Common myeloid progenitor, CD34-positive (primary cell): ENCODE results near the gene PLEKHG4B.
"Not testable (repeated sequence)": the region's sequence is repeated elsewhere in the genome, so short reads cannot be mapped to it uniquely, and the experiment has no call there.

Experiments
- CTCF ChIA-PET: fragments of 350-600 bp; sonication (Branson Sonifier 250); formaldehyde crosslinking; loops from one replicate; lab custom pipeline; 2021; ENCODE audit warnings: antibody characterized with exemption; lab: Charles Lee
- POLR2A ChIA-PET: fragments of 350-600 bp; sonication (Branson Sonifier 250); formaldehyde crosslinking; loops from one replicate; lab custom pipeline; 2021; ENCODE audit warnings: antibody characterized with exemption; lab: Charles Lee
- DNase-seq, 3 donors: peaks; one replicate each; pipeline versions ENCODE4 v3.0.0 to v3.0.0-alpha.2; 2013
- H3K27ac ChIP-seq, 2 experiments: 1 replicate in 1 of 2; 2 replicates in 1 of 2; pipeline ENCODE4 v1.7.0; 2013; ENCODE audit warnings: inconsistent platforms in 2 of 2, low read length in 2 of 2, mild to moderate bottlenecking in 2 of 2, low read depth in 1 of 2, moderate library complexity in 1 of 2; ENCODE audit not compliant: severe bottlenecking in 2 of 2, insufficient read depth in 1 of 2, poor library complexity in 1 of 2
- H3K27me3 ChIP-seq, 5 experiments: replicated peaks in 2 of 5; 1 replicate in 3 of 5; 2 replicates in 2 of 5; pipeline versions ENCODE4 v1.6.1 to v1.7.0; 2013; ENCODE audit warnings: low read length in 4 of 5, mild to moderate bottlenecking in 2 of 5, moderate library complexity in 2 of 5, inconsistent platforms in 1 of 5; ENCODE audit not compliant: insufficient read depth in 5 of 5, control insufficient read depth in 4 of 5
- H3K36me3 ChIP-seq, 4 experiments: 1 replicate in 2 of 4; 2 replicates in 2 of 4; pipeline versions ENCODE4 v1.6.1 to v1.7.0; 2013; ENCODE audit warnings: low read length in 3 of 4, control low read depth in 1 of 4, mild to moderate bottlenecking in 1 of 4; ENCODE audit not compliant: control insufficient read depth in 4 of 4, insufficient read depth in 4 of 4
- H3K4me1 ChIP-seq, 4 experiments: 1 replicate in 3 of 4; 2 replicates in 1 of 4; pipeline versions ENCODE4 v1.6.1 to v1.7.1; 2013; ENCODE audit warnings: low read length in 3 of 4, mild to moderate bottlenecking in 3 of 4, control low read depth in 1 of 4, inconsistent platforms in 1 of 4, moderate library complexity in 1 of 4; ENCODE audit not compliant: control insufficient read depth in 4 of 4, insufficient read depth in 4 of 4; ENCODE audit errors: control extremely low read depth in 1 of 4
- H3K4me3 ChIP-seq, 7 experiments: 1 replicate in 4 of 7; 2 replicates in 3 of 7; pipeline versions ENCODE4 v1.5.1 to v1.7.0; 2013; ENCODE audit warnings: mild to moderate bottlenecking in 7 of 7, low read length in 6 of 7, moderate library complexity in 6 of 7, inconsistent platforms in 2 of 7, low read depth in 2 of 7, control low read depth in 1 of 7; ENCODE audit not compliant: insufficient read depth in 4 of 7, control insufficient read depth in 1 of 7; ENCODE audit errors: extremely low read depth in 1 of 7
- H3K9me3 ChIP-seq, 5 experiments: 1 replicate in 4 of 5; 2 replicates in 1 of 5; pipeline versions ENCODE4 v1.6.1 to v1.7.1; 2013; ENCODE audit warnings: low read length in 4 of 5, mild to moderate bottlenecking in 2 of 5, inconsistent platforms in 1 of 5, low read depth in 1 of 5, moderate library complexity in 1 of 5; ENCODE audit not compliant: control insufficient read depth in 4 of 5, insufficient read depth in 2 of 5; ENCODE audit errors: control extremely low read depth in 1 of 5
- WGBS: methylation state at CpG from one replicate; pipeline ENCODE4 v1.1.5; 2013; ENCODE audit not compliant: insufficient coverage; 5-methylcytosine and 5-hydroxymethylcytosine counted together

The PLEKHG4B gene

DNA sequence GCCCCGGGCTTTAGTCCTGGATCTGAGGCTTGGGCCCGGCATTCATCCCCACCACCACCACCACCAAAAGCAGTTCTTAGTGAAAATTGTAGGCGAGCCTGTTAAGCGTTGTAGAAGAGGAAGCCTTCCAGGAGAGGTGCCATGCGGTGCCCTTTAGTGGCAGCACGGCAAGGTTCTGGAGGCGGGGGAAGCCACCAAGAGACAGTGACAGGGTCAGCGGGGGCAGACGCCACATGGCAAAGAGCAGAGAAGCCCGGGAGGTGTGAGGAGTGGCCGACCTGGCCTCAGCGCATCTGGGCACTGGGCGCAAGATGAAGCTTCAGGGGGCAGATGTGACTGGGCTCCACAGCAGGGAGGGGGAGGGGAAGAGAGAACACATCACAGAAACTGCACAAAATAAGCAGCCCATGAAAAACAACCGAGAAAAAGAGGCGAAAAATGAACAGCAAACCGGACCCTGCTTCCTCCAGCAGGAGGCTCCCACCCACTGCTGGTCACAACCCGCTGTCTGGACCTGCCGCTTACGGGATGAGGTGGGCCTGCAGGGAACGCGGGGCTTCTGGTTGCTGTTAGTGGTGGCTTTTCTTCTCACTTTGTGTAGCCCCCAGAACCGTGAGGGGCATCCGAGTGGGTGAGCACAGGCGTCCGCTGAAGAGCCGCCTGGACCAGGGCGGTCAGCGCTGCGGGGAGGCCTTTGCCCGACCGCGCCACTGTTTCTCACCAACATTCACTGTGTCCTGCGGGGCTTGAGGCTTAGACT lies 103.6 kb downstream of the PLEKHG4B start:
- WGBS = 89% methylated on average over 31 of the region's 33 CpGs
- DNase-seq = no peak
- ChIA-PET POLR2A (no interaction called here), CTCF (interaction anchor here (1.7 kb wide), 1 partner anchor 22 kb away, joined by 5 read pairs; the partner anchor contains the start of genes CCDC127 and SDHA)
- no peak overlapping the region for H3K27ac ChIP-seq
- H3K9me3 ChIP-seq = no peaks in the 10 kb centered on the region
- peaks cover 0 to 15% (median 11%) of the 10 kb centered on the region in 4 experiments for H3K4me1 ChIP-seq
- peaks cover 0 to 2% (median 0%) of the 10 kb centered on the region in 5 experiments for H3K27me3 ChIP-seq
- H3K36me3 ChIP-seq = peaks cover 0 to 3% (median 1%) of the 10 kb centered on the region in 4 experiments
- H3K4me3 ChIP-seq = no peak overlapping the region

DNA sequence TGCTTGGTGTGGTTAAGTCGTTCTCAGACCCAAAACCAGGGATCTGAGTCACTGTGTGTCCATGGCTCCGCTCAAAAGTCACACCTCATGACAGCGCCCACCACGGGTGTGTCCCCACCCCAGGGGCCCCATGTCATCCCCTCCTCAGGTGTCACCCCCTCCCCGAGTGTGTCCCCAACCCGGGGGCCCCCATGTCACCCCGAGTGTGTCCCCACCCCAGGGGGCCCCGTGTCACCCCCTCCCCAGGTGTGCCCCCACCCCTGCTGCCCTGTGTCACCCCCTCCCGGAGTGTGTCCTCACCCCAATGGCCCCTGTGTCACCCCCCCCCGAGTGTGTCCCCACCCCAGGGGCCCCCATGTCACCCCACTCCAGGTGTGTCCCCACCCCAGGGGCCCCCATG lies 104.4 kb downstream of the PLEKHG4B start:
- no peaks in the 10 kb centered on the region for H3K9me3 ChIP-seq
- WGBS = 94% methylated on average over 4 of the region's 10 CpGs
- peaks cover 0 to 1% (median 0%) of the 10 kb centered on the region in 5 experiments for H3K27me3 ChIP-seq
- peaks cover 0 to 3% (median 1%) of the 10 kb centered on the region in 4 experiments for H3K36me3 ChIP-seq
- peaks cover 0 to 8% (median 5%) of the 10 kb centered on the region in 4 experiments for H3K4me1 ChIP-seq
- ChIA-PET CTCF (no interaction called here), POLR2A (no interaction called here)
- no peak overlapping the region for H3K4me3 ChIP-seq
- no peak for DNase-seq
- H3K27ac ChIP-seq = no peak overlapping the region

DNA sequence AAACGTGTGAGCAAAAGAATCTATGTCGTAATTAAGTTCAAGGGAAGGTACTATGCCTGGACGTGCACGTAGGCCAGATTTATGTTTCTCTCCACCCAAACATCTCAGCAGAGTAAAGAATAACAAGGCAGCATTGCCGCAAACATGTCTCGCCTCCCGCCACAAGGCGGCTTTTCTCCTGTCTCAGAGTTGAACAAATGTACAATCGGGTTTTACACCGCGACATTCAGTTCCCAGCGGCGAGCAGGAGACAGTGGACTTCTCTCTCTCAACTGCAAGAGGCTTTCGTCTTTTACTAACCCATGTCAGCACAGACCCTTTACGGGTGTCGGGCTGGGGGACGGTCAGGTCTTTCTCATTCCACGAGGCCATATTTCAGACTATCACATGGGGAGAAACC lies 105.1 kb downstream of the PLEKHG4B start:
- H3K36me3 ChIP-seq, H3K27me3 ChIP-seq, H3K9me3 ChIP-seq, H3K4me3 ChIP-seq, H3K4me1 ChIP-seq, POLR2A ChIA-PET, H3K27ac ChIP-seq, DNase-seq: not testable (repeated sequence)
- CTCF ChIA-PET = interaction anchor here (0.8 kb wide), 1 partner anchor 8 kb away, joined by 3 read pairs; no protein-coding TSS in a partner anchor
- WGBS = 74% methylated on average over 14 of the region's 18 CpGs

- ChIA-PET CTCF (interaction anchor here (0.8 to 1.7 kb wide), 2 partner anchors 9 to 21 kb away, joined by 3 read pairs; no protein-coding TSS in a partner anchor), POLR2A (no interaction called here)
- no peak overlapping the region for H3K4me3 ChIP-seq
- H3K27ac ChIP-seq = no peak overlapping the region
- DNase-seq = no peak
- no peaks in the 10 kb centered on the region for H3K27me3 ChIP-seq
- no peaks in the 10 kb centered on the region for H3K4me1 ChIP-seq
- H3K9me3 ChIP-seq = no peaks in the 10 kb centered on the region
- 95% methylated on average over 9 of the region's 12 CpGs for WGBS
- peaks cover 0 to 3% (median 1%) of the 10 kb centered on the region in 4 experiments for H3K36me3 ChIP-seq
Observed at GRCh38 chr5:197892-198489, 106.0 kb downstream of the PLEKHG4B start.

DNA sequence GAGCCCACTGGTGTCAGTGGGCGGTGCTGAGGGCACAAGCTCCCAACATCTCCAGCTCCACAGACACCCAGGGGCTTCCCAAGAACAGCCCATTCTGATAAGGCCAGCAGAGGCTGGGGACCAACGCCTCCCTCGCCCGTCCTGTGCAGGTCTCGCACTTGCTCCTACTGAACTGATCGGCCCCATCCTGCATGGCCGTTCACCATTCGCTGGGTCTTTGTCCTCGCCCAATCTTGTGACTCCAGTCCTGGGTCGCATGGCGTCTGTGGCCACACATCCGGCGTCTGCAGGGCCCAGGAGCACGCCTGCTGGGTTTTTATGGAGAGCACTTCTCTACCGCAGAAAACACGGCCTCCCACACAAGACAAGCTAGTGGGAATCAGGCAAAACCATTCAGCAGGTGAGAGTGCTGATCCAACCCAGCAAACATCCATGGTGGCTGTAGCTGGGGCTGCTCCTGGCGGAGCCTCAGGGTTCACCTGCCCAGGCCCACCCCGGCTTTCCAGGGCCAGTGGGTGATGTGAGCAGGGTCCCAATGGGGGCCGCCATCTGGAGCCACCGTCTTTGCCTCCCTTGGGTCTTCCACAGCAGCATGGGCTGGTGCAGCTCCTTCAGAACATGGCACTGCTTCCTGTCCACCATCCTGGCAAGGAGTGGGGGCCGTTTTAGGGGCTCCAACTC lies 106.7 kb downstream of the PLEKHG4B start:
- no peaks in the 10 kb centered on the region for H3K9me3 ChIP-seq
- no peak overlapping the region for H3K4me3 ChIP-seq
- DNase-seq = no peak
- H3K27me3 ChIP-seq = no peaks in the 10 kb centered on the region
- ChIA-PET POLR2A (no interaction called here), CTCF (interaction anchor here (0.7 to 2.8 kb wide), 3 partner anchors 9 to 21 kb away, joined by 3 to 11 read pairs (median 3); no protein-coding TSS in a partner anchor)
- peaks cover 4 to 9% (median 6%) of the 10 kb centered on the region in 4 experiments for H3K36me3 ChIP-seq
- no peak overlapping the region for H3K27ac ChIP-seq
- 97% methylated on average over 20 of the region's 21 CpGs for WGBS
- H3K4me1 ChIP-seq = no peaks in the 10 kb centered on the region

- no peak overlapping the region for H3K4me3 ChIP-seq
- peaks cover 6 to 16% (median 13%) of the 10 kb centered on the region in 4 experiments for H3K36me3 ChIP-seq
- H3K9me3 ChIP-seq = no peaks in the 10 kb centered on the region
- no peaks in the 10 kb centered on the region for H3K4me1 ChIP-seq
- ChIA-PET POLR2A (no interaction called here), CTCF (interaction anchor here (0.7 to 2.8 kb wide), 3 partner anchors 8 to 20 kb away, joined by 3 to 11 read pairs (median 3); no protein-coding TSS in a partner anchor)
- 95% methylated on average over 13 of the region's 16 CpGs for WGBS
- H3K27me3 ChIP-seq = no peaks in the 10 kb centered on the region
- no peak overlapping the region for H3K27ac ChIP-seq
- DNase-seq = no peak
Observed at GRCh38 chr5:199197-199949, 107.4 kb downstream of the PLEKHG4B start.
